Choroid plexus epithelial cell (primary cell): ENCODE measurements around the gene ADGRD2.

Source experiments
- DNase-seq: peaks from one replicate; pipeline ENCODE4 v3.0.0-alpha.2; 2010; ENCODE audit warnings: low read depth
- H3K4me3 ChIP-seq: 2 replicates; pipeline ENCODE4 v1.5.1; 2011; ENCODE audit warnings: low read depth, mild to moderate bottlenecking, control low read depth, low read length, moderate library complexity
- TF ChIP-seq, protein P1 (sequence below): conservative IDR thresholded peaks from 2 replicates; pipeline ENCODE4 v1.5.1; 2011; ENCODE audit warnings: low read depth, mild to moderate bottlenecking, control low read depth, inconsistent platforms, low read length, moderate library complexity

ADGRD2 gene

DNA sequence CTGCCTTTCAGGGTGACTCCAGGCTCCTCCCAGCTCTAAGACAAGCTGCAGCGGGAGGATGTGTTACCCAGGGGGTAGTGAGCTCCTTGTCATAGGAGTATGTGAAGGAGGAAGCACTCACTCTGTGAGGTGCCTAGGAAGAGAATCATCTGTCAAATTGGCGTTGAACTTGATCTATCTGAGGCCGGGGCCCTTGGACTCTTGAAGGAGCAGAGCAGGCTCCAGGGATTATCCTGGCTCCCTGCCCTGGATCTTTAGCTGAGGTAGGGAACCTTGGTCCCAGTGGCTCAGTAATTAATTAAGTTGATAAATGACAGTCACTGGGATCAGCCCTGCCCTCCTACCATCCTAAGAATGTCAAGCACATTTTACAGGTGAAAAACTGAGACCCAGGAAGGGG is 15.5 kb downstream of the ADGRD2 start:
- no peak for DNase-seq
- H3K4me3 ChIP-seq: no peak overlapping the region
- TF ChIP-seq, protein P1, sequence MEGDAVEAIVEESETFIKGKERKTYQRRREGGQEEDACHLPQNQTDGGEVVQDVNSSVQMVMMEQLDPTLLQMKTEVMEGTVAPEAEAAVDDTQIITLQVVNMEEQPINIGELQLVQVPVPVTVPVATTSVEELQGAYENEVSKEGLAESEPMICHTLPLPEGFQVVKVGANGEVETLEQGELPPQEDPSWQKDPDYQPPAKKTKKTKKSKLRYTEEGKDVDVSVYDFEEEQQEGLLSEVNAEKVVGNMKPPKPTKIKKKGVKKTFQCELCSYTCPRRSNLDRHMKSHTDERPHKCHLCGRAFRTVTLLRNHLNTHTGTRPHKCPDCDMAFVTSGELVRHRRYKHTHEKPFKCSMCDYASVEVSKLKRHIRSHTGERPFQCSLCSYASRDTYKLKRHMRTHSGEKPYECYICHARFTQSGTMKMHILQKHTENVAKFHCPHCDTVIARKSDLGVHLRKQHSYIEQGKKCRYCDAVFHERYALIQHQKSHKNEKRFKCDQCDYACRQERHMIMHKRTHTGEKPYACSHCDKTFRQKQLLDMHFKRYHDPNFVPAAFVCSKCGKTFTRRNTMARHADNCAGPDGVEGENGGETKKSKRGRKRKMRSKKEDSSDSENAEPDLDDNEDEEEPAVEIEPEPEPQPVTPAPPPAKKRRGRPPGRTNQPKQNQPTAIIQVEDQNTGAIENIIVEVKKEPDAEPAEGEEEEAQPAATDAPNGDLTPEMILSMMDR: no peak

GRCh38 chr9:124467410-124468060 is 17.3 kb downstream of the ADGRD2 start:
- H3K4me3 ChIP-seq: no peak overlapping the region
- DNase-seq: no peak
- TF ChIP-seq, protein P1: no peak

GRCh38 chr9:124468061-124468740 is 17.9 kb downstream of the ADGRD2 start:
- no peak for DNase-seq
- TF ChIP-seq, protein P1: no peak

DNA sequence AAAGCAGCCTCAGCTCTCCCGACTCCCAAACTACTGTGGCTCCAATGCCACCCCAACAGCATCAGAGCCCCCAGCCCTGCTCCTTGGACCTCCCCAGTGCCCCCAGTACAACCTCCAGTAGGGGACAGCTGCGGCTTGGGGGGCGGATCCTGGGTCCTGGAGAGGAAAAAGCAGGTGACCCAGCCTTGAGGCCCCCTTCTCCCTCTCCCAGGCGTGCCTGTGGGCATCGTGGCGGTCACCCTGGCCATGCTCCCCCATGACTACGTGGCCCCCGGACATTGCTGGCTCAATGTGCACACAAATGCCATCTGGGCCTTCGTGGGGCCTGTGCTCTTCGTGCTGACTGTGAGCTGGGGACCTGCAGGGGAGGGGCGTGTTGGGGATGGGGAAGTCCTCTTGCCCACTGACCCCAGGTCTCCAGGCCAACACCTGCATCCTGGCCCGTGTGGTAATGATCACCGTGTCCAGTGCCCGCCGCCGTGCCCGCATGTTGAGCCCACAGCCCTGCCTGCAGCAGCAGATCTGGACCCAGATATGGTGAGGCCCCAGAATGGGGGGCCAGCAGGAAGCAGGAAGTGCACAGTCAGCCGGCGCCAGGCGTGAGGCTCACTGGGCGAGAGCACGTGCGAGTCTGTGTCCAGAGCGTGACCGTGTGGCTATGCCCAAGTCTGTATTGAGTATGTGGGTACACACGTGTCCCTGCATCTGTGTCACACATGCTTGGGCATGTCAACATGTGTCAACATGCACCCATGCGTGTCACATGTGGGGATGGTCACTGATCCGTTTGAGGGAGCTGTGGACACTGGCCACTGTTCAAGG is 19.0 kb downstream of the ADGRD2 start:
- DNase-seq: no peak
- H3K4me3 ChIP-seq: no peak overlapping the region
- TF ChIP-seq, protein P1: no peak

More at GRCh38 chr9:124468061-124468740, 17.9 kb downstream of the ADGRD2 start:
- no peak overlapping the region for H3K4me3 ChIP-seq

GRCh38 chr9:124470306-124470705 is 20.1 kb downstream of the ADGRD2 start:
- DNase-seq: no peak
- TF ChIP-seq, protein P1: no peak
- no peak overlapping the region for H3K4me3 ChIP-seq

GRCh38 chr9:124470726-124471125 is 20.5 kb downstream of the ADGRD2 start:
- no peak for DNase-seq
- TF ChIP-seq, protein P1: no peak
- H3K4me3 ChIP-seq: no peak overlapping the region
